SKM-1 treated with dmso at 0.1 percent for 144 hours (cell line): ENCODE measurements around the gene MED9.
"Not testable (repeated sequence)": the region's sequence is repeated elsewhere in the genome, so short reads cannot be mapped to it uniquely, and the experiment has no call there.

ENCODE experiments used
- DNase-seq: peaks from one replicate; lab custom pipeline; 2025; ENCODE audit not compliant: unreplicated experiment; lab: John Stamatoyannopoulos, UW

Gene MED9, protein sequence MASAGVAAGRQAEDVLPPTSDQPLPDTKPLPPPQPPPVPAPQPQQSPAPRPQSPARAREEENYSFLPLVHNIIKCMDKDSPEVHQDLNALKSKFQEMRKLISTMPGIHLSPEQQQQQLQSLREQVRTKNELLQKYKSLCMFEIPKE

DNA sequence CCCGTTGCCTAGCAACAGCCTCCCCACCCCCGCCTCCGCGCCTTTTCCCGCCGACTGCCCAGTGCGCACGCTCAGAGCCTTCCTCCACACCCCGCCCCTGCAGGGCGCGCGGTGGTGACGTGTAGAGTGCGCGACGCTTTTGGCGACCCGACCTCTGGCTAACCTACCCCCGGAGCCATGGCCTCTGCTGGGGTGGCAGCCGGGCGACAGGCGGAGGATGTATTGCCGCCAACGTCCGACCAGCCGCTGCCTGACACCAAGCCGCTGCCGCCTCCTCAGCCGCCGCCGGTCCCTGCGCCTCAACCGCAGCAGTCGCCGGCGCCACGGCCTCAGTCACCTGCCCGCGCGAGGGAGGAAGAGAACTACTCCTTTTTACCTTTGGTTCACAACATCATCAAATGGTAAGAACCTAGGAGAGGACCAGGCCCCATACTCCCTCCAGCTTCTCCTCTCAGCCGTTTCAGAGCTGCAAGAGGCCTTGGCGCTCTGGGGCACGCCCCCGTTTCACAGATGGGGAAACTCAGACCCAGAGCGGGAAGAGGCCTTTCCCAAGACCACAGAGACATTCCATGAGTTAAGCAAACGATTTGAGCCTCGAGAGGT lies at the start of gene MED9:
MED9 (plus strand) TSS at position 136 of the 603 bp plus-strand sequence; CDS start at position 178, 42 bp downstream.
- DNase-seq: peak; percentile 74

DNA sequence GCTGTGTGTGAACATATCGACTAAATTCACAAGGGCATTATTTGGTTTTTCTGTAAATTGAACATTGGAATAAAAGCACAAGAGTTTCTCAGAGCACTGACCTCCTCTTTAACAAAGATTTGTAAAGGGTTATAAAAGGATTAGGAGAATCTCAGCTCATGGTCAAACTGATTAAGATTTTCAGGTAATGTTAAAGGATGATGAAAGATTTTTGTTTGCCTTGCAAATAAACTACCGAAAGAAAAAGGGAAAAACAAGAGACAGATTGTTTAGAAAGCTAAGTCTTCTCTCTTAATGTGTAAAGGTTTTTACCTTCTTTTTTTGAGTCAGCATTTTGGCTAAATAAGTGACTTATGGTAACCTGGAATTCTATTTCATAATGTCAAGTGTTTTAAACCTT lies 47.6 kb upstream of the MED9 start:
- no peak for DNase-seq

DNA sequence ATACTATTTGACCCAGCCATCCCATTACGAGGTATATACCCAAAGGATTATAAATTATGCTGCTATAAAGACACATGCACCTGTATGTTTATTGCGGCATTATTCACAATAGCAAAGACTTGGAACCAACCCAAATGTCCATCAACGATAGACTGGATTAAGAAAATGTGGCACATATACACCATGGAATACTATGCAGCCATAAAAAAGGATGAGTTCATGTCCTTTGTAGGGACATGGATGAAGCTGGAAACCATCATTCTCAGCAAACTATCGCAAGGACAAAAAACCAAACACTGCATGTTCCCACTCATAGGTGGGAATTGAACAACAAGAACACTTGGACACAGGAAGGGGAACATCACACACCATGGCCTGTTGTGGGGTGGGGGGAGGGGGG lies 45.9 kb upstream of the MED9 start:
- DNase-seq: not testable (repeated sequence)

DNA sequence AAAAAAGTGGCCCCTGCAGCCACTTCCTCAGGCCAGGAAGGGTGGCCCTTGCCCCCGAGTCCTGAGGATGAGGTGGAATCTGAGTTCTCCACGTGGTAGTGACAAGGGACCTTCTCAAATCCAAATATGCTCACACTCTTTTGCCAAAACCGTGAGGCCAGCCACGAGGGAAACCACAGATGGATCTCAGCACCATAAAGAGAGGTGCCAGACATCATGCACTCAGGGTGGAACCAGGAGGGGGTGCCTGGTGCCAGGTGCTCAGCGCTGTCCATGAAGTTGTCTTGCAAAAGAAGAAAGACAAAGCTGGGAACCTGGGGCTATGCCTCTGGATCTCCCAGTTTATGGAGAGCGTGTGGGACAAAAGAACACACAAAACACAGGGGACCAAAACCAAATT lies 45.2 kb upstream of the MED9 start:
- no peak for DNase-seq

DNA sequence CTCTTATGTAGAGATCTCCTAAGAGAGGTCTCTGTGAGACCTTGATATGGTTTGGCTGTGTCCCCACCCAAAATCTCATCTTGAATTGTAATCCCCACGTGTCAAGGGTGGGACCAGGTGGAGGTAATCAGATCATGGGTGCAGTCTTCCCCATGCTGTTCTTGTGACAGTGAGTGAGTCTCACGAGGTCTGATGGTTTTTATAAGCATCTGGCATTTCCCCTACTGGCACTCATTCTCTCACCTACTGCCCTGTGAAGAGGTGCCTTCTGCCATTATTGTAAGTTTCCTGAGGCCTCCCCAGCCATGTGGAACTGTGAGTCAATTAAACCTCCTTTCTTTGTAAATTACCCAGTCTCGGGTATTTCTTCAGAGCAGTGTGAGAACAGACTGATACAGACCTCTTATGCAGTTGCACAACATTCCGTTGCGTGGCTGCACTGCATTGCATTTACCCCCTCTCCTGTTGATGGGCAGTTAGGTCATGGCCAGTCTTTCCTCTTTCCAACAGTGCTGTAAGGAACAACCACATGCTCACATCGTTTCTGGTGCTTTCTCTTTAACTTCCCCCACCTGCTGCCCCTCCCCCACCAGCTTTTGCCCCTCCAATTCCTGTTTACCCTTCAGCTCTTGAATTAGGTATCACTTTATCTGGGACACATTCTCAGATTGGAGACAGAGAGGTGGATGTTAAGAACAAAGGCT lies 43.6 kb upstream of the MED9 start:
- peak; percentile 95 for DNase-seq

DNA sequence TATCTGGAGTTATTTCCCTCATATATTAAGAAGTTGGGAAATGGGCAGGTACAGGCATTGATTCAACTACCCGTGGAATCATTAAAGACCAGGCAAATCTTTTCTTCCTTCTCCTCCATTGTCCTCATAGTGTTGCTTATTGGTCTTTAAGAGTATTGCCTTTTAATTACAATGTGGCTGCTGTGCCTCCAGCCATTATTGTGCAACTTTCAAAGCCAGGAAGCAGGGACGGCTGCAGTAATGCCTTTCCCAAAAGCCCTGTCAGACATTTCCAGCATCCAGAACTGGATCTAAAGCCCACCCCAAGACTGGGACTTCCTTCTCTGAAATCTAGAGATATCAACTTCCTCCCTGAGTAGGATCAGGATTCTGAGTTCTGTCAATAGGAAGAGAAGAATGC lies 42.3 kb upstream of the MED9 start:
- DNase-seq: no peak

DNA sequence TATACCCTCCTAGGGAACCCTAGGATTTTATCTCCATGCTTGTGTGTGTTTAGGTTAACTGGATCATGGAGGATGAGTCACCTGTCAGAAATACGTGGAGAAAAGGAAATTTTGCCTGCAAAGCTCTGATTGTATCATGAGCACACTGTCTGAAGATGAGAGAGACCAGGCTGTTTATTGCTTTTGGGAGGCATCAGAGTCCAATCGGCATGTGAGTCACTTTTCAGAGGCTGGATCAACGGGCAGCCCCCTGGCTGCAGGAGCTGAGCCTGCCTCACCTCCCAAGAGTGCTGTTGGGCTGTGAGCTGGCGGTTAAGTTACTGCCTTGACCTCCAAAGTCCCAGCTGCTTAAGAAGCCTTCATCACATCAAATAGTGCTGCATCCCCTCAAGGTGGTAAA lies 41.5 kb upstream of the MED9 start:
- no peak for DNase-seq

DNA sequence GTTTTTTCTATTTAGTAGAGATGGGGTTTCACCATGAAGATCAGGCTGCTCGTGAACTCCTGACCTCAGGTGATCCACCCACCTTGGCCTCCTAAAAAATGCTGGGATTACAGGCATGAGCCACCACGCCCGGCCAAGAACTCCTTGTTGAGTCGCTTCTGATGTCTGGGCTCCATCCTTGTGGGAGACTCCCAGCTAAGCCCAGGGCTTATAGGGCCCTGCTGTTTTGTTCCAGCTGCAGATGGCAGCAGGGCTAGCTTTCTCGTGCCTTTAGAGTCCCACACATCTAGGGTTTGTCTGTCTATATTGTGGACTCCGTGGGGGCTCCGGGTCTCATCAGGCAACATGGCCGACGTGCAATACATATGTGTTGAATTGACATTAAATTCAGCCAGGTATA lies 39.3 kb upstream of the MED9 start:
- DNase-seq: no peak

DNA sequence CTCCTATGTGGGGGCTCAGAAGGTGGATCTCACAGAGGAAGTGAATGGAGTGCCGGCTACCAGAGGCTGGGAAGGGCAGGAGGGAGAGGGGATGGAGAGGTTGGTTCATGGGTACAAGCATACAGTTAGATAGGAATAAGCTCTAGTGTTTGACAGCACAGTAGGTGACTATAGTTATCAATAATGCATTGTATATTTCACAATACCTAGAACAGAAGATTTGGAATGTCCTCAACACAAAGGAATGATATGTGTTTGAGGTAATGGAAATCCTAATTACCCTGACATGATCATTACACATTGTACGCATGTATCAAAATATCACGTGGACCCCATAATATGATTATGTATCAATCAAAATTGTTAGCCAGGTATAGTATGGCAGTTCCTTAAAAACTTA lies 38.9 kb upstream of the MED9 start:
- no peak for DNase-seq

DNA sequence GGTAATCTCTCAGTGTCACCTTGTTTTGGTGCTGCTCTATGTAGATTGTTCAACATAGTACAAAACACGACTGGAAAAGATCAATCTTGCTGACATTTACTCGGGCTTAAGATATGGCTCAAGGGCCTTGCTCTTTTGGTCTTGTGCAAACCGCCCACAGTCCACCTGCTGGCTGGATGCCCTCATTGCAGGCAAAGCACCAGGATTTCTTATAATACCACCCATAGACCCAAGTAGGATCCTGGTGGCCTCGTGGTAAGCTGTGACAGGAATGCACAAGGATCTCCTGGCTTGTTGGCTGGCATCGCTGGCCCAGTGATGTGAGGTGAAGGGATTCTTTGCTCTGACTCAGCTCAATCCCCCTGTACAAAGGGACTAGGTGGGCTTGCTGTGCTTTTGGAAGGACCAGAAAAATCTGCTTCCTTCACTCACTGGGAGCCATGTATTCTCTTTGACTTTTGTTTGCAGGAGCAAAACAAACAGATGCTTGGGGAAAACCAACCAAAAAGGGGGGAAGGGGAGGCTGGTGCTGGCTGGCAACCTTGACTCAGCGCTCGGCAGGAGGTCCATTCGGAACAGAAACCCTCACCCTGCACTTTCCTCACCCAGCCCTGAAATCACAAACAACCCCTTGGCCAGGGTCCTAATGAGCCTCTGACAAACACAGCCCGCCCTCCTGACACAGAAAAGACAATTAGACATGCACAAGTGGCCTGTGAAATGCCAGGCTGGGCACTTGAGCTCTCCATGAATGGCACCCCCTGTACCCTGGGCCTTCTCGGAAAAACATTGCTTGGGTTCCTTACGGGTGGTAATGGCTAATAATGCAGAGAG lies 36.6 kb upstream of the MED9 start:
- DNase-seq: peak; percentile 47

DNA sequence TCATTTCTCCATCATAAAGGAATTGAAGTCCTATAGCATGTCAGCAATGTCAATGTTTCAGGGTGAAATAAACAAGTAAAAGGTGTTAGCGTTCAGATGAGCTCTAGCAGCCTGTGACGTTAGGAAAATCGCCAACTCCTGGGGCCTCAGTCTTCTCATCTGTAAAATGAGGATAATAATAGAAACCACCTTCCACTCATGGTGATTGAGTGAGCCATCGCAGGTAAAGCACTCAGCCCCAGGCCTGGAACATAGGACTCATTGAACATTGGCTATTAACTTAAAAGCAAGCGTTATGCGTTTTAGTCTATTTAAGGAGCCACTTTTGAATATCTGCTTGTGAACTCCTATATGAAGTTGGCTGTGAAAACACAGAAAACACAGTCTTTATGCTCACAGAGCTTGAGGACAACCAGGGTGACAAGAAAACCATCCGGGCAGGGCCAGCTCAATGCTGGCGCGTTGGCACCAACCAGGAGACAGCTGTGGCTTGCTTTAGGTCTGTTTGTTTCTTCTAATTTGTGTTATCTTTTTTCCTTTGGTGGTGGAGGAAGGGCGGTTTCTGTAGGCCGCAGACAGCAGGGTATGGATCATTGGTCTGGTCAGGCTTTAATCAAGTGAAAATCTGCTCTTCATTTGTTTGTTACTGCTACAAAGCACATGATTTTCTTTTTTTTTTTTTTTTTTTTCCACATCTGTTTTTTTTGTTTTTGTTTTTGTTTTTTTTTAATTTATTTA lies 35.7 kb upstream of the MED9 start:
- no peak for DNase-seq

DNA sequence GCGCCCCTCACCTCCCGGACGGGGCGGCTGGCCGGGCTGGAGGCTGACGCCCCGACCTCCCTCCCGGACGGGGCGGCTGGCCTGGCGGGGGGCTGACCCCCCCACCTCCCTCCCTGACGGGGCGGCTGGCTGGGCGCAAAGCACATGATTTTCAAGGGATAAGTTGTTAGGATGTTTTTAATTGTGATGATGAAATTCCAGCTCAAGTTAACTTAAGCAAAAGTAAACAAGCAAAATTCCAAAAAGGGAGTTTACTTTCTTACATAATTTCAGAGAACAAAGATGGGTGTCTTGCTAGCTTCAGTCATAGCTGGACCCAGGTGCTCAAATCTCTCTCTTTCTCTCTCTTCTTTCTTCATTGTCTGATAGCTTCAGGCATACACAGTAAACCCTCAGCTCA lies 33.6 kb upstream of the MED9 start:
- no peak for DNase-seq

DNA sequence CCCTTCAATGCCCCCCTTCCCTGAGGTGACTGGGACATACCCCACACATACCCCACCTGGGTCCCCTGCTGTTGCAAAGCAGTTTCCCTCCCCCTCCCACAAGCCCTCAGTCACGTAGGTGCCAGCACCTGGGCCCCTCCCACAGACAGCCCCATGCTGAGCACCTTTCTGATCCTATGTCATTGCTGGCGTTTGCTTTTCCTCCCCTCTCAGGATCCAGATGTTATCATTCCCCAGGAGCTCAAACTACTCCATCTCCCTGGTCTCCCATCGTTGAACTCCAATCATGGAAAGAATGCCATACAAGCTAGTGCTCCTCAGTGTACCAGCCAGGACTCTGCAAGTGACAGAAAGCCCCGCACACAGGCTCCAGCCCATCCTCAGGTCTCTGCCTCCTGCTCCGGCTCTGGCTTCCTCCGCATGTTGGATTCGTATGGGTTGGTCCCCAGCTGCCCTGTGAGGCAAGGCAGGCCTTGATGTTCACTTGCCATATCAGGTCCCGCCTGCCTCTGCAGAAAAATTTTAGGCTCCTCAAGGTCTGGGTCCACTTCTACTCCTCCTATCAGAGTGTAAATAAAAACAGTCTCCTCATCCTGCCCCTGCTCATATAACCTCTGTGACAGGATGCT lies 31.4 kb upstream of the MED9 start:
- DNase-seq: no peak

DNA sequence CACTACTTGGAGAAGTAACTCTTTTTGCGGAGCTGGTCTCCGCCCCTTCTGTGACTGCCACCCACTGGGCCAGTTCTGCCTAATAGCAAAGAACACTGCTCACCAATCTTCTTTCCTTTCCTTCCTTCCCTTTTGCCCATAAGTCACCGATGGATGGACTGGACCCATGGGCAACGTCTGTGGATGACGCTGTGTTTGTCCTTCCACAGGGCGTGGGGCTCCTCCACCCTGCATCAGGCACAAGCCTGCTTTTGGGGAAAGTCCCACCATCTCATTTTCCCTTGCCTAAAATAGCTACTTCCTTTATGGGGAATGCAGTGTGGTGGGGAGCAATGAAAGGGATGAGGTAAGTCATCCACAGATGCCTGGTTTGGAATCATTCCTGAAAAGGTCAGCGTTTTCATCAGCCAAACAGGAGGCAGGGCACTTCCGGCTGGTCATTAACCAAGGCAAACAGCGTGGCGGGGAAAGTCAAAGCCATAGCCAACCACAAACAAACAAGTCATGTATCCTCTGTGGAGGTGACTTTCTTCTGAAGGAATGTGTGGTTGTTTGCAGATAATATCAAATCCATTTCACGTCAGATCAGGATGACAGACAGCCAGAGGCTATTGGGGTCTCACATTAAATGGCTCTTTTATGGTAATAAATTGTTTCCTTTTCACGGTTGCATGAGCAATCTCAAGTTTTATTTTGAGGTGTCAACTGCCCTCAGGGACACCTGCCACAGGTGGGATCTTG lies 30.7 kb upstream of the MED9 start:
- no peak for DNase-seq

DNA sequence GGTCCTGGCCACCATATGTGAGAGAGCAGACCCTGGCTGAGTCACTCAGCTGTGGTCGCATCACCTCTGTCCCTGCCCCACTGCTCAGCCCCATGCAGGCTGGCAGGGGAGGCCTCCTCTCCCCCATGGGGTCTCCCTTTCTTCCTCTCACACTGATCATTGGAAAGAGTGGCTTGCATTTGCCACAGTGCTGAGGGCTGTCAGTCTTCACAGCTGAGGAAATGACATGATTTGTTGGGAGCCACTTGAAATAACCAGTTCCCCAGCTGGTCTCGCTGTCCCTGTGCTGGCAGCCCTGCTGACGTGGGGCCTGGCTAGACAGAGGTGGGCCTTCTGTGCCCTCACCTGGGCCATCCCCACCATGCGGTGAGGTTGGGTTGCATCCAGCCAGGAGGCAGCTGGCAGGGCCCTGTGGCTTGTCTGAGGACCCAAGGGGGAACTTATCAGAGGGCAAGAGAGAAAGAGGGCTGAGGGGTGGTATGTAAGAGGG lies 30.1 kb upstream of the MED9 start:
- DNase-seq: no peak

DNA sequence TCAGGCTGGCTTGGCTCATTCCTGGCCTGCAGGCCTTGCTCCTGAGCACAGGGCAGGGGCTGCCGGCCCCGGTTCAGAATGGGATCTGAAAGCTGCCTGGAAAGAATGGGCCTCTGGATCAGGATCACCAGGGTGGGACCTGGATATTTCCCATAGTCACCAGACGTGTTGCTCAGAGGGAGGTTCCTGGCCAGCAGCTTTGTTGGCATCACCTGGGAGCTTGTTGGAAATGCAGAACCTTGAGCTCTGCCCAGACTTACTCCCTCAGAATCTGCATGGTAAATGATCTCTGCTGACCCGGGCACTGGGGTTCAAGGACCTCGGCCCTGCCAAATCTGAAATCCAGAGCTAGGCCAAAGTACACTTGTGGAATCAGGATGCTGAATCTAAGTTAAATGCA lies 29.5 kb upstream of the MED9 start:
- DNase-seq: no peak

DNA sequence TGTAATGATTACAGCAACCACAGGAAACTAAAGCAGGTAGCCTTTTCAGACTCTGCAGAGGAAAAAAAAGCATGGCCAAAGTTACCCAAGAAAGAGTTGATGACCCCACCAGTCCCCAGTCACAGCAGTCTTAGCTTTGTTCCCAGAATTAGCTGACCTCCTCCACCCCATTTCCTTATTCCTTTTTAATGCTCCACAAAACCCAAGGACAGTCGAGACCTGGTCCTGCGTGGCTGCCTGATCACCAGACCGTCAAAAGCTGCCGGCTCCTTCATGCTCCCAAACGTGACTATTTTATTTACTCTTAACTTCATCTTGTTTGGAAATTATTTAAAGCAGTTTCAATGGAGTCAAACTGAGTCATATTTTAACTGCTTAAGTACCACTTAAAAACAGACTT lies 28.7 kb upstream of the MED9 start:
- no peak for DNase-seq

DNA sequence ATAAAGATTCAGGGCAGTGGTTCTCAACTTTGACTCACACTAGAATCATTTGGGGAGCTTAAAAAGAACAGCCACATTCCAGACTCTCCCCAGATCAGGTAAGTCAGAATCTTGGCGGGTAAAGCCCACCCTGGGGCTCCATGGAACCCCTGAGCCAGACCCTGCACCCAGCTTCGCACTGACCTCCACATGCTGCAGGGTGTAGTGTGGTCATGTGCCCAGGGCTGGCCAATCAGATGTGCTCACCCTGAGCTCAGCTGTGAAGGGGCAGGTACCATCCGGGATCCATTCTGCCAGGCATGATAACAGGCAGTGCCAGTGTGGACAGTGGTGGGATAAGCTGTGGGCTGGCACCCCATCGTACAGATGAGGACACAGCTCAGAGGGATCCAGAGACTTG lies 28.1 kb upstream of the MED9 start:
- no peak for DNase-seq

DNA sequence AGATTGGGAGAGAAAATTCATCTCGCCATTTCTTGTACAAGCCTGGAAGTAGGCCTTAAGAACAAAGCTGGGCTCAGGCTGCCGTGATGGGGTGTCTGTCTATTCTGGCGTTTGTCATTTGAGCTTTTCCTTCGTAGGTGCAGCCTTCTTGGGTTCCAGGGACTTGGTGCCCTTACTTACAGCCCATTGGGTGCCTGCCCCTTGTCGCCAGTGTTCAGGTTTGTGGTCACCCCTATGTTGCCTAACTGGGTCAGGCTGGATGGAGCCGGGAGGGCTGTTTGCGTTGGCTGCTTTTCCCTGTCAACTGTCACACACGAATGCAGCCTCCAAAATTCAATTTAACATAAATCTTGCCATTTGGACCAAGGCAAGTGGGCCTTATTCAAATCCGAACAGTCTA lies 23.7 kb upstream of the MED9 start:
- DNase-seq: no peak

DNA sequence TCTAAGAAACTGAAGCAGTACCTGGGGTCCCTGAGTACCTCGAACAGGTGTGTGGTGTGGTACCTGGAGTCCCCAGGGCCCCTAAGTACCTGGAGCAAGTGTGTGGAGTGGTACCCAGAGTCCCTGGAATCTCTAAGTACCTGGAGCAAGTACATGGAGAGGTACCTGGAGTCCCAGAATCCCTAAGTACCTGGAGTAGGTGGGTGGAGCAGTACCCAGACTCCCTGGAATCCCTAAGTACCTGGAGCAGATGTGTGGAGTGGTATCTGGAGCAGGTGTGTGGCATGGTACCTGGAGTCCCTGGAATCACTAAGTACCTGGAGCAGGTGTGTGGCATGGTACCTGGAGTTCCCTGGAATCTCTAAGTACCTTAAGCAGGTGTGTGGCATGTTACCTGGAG lies 22.5 kb upstream of the MED9 start:
- no peak for DNase-seq
